Activated T-helper 17 cell treated with anti-CD3 and anti-CD28 coated beads, Interleukin-2, amount 50 U/mL, for 72 hours (primary cell): ENCODE measurements around the gene SEC14L3. TPM values are rescaled to one million over a fixed set of nuclear protein-coding genes. Genes with fewer than 3 reads are reported as not detected.

Experiments used
- ATAC-seq: fragments of 150-1000 bp; cut with Tn5 transposase; replicated peaks from 2 replicates; pipeline ENCODE4 v1.10.0; 2021; ENCODE audit warnings: mild to moderate bottlenecking, moderate library complexity
- H3K27ac Mint-ChIP-seq: one replicate; pipeline ENCODE4 v1.8.0; 2022; ENCODE audit warnings: mixed read lengths
- H3K27me3 Mint-ChIP-seq: one replicate; pipeline ENCODE4 v1.8.0; 2022; ENCODE audit warnings: mixed read lengths
- H3K36me3 Mint-ChIP-seq: one replicate; pipeline ENCODE4 v1.8.0; 2022; ENCODE audit warnings: low read depth, mild to moderate bottlenecking, mixed read lengths
- H3K4me1 Mint-ChIP-seq: one replicate; pipeline ENCODE4 v1.8.0; 2022; ENCODE audit warnings: mixed read lengths
- H3K4me3 Mint-ChIP-seq: one replicate; pipeline ENCODE4 v1.8.0; 2022; ENCODE audit warnings: mild to moderate bottlenecking, mixed read lengths
- H3K9me3 Mint-ChIP-seq: one replicate; pipeline ENCODE4 v1.8.0; 2022; ENCODE audit warnings: mixed read lengths
- total RNA-seq, 2 donors: library from RNA; stranded (reverse); gene quantifications; one replicate each; pipeline ENCODE4 v1.2.3, GENCODE V29; 2022

Gene SEC14L3
- total RNA-seq, 2 donors from 2014 or later = not detected

- Mint-ChIP-seq H3K27ac (peak overlapping the region; percentile 71), H3K36me3 (peaks cover 100% of the 10 kb centered on the region), H3K27me3 (no peaks in the 10 kb centered on the region), H3K9me3 (no peaks in the 10 kb centered on the region), H3K4me1 (peaks cover 9% of the 10 kb centered on the region), H3K4me3 (peak overlapping the region; percentile 13)
- ATAC-seq = no peak
Observed at GRCh38 chr22:30414525-30415047, 57.2 kb downstream of the SEC14L3 start.

- Mint-ChIP-seq H3K9me3 (no peaks in the 10 kb centered on the region), H3K27ac (peak overlapping the region; percentile 71), H3K27me3 (no peaks in the 10 kb centered on the region), H3K4me1 (peaks cover 9% of the 10 kb centered on the region), H3K4me3 (peak overlapping the region; percentile 13), H3K36me3 (peaks cover 100% of the 10 kb centered on the region)
- ATAC-seq = peak; percentile 74
Observed at GRCh38 chr22:30413745-30414524, 57.9 kb downstream of the SEC14L3 start.

GRCh38 chr22:30413001-30413400 lies 58.8 kb downstream of the SEC14L3 start:
- H3K9me3 Mint-ChIP-seq = no peaks in the 10 kb centered on the region
- H3K27ac Mint-ChIP-seq = peak overlapping the region; percentile 71
- H3K4me3 Mint-ChIP-seq = peak overlapping the region; percentile 13
- H3K4me1 Mint-ChIP-seq = peaks cover 9% of the 10 kb centered on the region
- H3K27me3 Mint-ChIP-seq = no peaks in the 10 kb centered on the region
- H3K36me3 Mint-ChIP-seq = peaks cover 100% of the 10 kb centered on the region
- ATAC-seq = no peak

GRCh38 chr22:30411780-30412179 lies 60.0 kb downstream of the SEC14L3 start:
- Mint-ChIP-seq H3K9me3 (no peaks in the 10 kb centered on the region), H3K27ac (no peak overlapping the region), H3K27me3 (no peaks in the 10 kb centered on the region), H3K36me3 (peaks cover 95% of the 10 kb centered on the region), H3K4me1 (peaks cover 9% of the 10 kb centered on the region), H3K4me3 (no peak overlapping the region)
- no peak for ATAC-seq

Other genes starting within 250 kb of the SEC14L3 start
- gene LIF, start 225.3 kb downstream of the SEC14L3 start, total RNA-seq = 100 to 1,000 TPM; 175 to 300 TPM
- gene OSM, start 205.2 kb downstream of the SEC14L3 start, total RNA-seq = 10 to 100 TPM; 41.1 to 88.6 TPM
- gene CASTOR1, start 182.5 kb downstream of the SEC14L3 start, total RNA-seq = 1 to 10 TPM; 4.6 to 4.8 TPM
- 10 to 100 TPM; 26.9 to 41.2 TPM for gene TBC1D10A, start 145.1 kb downstream of the SEC14L3 start, total RNA-seq
- 100 to 1,000 TPM; 275 to 294 TPM for gene SF3A1, start 115.1 kb downstream of the SEC14L3 start, total RNA-seq
- 1 to 10 TPM in 1 of 2 donors, under 1 TPM in 1; 0.50 to 2.5 TPM for gene CCDC157, start 115.0 kb downstream of the SEC14L3 start, total RNA-seq
- gene RNF215, start 84.6 kb downstream of the SEC14L3 start, total RNA-seq = 10 to 100 TPM; 10.7 to 18.4 TPM
- gene SEC14L2, start 75.0 kb downstream of the SEC14L3 start, total RNA-seq = 10 to 100 TPM; 11.3 to 52.8 TPM
- gene MTFP1, start 46.2 kb downstream of the SEC14L3 start, total RNA-seq = 10 to 100 TPM; 42.4 to 51.3 TPM
- not detected for gene SEC14L4, start 33.7 kb upstream of the SEC14L3 start, total RNA-seq
- gene SEC14L6, start 74.7 kb upstream of the SEC14L3 start, total RNA-seq = not detected
- 1 to 10 TPM in 1 of 2 donors, not detected in 1; 1.3 TPM for gene GAL3ST1, start 102.6 kb upstream of the SEC14L3 start, total RNA-seq
- gene PES1, start 119.9 kb upstream of the SEC14L3 start, total RNA-seq = 100 to 1,000 TPM in 1 of 2 donors, 10 to 100 TPM in 1; 63.6 to 124 TPM
- 1 to 10 TPM in 1 of 2 donors, under 1 TPM in 1; 0.58 to 1.6 TPM for gene TCN2, start 135.2 kb upstream of the SEC14L3 start, total RNA-seq
- gene SLC35E4, start 163.8 kb upstream of the SEC14L3 start, total RNA-seq = 10 to 100 TPM in 1 of 2 donors, 1 to 10 TPM in 1; 5.8 to 16.1 TPM
- gene DUSP18, start 195.9 kb upstream of the SEC14L3 start, total RNA-seq = 1 to 10 TPM; 9.6 to 9.7 TPM
- gene OSBP2, start 222.9 kb upstream of the SEC14L3 start, total RNA-seq = 10 to 100 TPM in 1 of 2 donors, 1 to 10 TPM in 1; 3.1 to 16.7 TPM